ENCODE data around the gene ADARB1.

DNA sequence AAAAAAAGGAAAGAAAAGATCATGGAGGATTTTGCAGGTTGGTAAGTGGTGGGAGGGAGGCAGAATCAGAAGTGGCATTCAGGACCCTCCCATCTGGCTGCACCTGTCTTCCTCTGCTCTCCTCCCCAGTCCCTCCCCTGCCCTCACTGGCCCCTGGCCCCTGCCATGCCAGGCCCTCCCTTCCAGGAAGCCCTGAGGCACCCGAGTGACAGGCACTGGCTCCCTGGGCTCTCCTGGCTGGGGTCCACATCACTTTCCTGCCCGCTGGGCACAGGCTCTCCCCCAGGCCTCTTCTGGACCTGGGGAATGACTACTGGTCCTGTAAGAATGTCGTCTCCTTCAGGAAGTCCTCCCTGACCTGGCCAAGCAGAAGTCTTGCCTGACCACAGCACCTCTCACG lies 15.3 kb upstream of the ADARB1 start:
- TF ChIP-seq, protein P1, sequence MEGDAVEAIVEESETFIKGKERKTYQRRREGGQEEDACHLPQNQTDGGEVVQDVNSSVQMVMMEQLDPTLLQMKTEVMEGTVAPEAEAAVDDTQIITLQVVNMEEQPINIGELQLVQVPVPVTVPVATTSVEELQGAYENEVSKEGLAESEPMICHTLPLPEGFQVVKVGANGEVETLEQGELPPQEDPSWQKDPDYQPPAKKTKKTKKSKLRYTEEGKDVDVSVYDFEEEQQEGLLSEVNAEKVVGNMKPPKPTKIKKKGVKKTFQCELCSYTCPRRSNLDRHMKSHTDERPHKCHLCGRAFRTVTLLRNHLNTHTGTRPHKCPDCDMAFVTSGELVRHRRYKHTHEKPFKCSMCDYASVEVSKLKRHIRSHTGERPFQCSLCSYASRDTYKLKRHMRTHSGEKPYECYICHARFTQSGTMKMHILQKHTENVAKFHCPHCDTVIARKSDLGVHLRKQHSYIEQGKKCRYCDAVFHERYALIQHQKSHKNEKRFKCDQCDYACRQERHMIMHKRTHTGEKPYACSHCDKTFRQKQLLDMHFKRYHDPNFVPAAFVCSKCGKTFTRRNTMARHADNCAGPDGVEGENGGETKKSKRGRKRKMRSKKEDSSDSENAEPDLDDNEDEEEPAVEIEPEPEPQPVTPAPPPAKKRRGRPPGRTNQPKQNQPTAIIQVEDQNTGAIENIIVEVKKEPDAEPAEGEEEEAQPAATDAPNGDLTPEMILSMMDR (IDR thresholded peaks at IDR 0.05): no peak
- TF ChIP-seq EZH2 (IDR thresholded peaks at IDR 0.05; ENCODE audit: borderline replicate concordance, insufficient read depth, low read depth, low read length, poor library complexity, severe bottlenecking): no peak

All from B cell (primary cell).